Hepatocyte (in vitro differentiated cells): Measurements from ENCODE around the gene ARL5A. TPM values are rescaled to one million over a fixed set of nuclear protein-coding genes. Genes with fewer than 3 reads are reported as not detected.

Experiments used
- DNase-seq: peaks from one replicate; pipeline ENCODE4 v3.0.0-alpha.2; 2016; ENCODE audit warnings: low spot score
- H2AFZ ChIP-seq: fragments of 200-600 bp; sonication (generic); 2 replicates; pipeline ENCODE4 v1.6.0; 2016; ENCODE audit warnings: antibody characterized with exemption, mild to moderate bottlenecking
- H3K27ac ChIP-seq: fragments of 200-600 bp; sonication (generic); 2 replicates; pipeline ENCODE4 v1.5.1; 2016; ENCODE audit warnings: mild to moderate bottlenecking
- H3K27me3 ChIP-seq: fragments of 200-600 bp; sonication (generic); 2 replicates; pipeline ENCODE4 v1.6.1; 2016
- H3K36me3 ChIP-seq: fragments of 200-600 bp; sonication (generic); replicated peaks from 2 replicates; pipeline ENCODE4 v1.5.1; 2016; ENCODE audit warnings: low read depth; ENCODE audit not compliant: insufficient read depth
- H3K4me1 ChIP-seq: fragments of 200-600 bp; sonication (generic); 2 replicates; pipeline ENCODE4 v1.5.1; 2016; ENCODE audit warnings: mild to moderate bottlenecking, moderate library complexity; ENCODE audit not compliant: insufficient read depth
- H3K4me2 ChIP-seq: fragments of 200-600 bp; sonication (generic); 2 replicates; pipeline ENCODE4 v1.6.0; 2016
- H3K4me3 ChIP-seq: fragments of 200-600 bp; sonication (generic); 2 replicates; pipeline ENCODE4 v1.5.1; 2016; ENCODE audit warnings: mild to moderate bottlenecking
- H3K79me2 ChIP-seq: fragments of 200-600 bp; sonication (generic); 2 replicates; pipeline ENCODE4 v1.6.0; 2017; ENCODE audit warnings: mild to moderate bottlenecking
- H3K9me2 ChIP-seq: fragments of 200-600 bp; sonication (generic); replicated peaks from 2 replicates; pipeline ENCODE4 v1.6.0; 2017; ENCODE audit warnings: mild to moderate bottlenecking; ENCODE audit not compliant: insufficient read depth
- H3K9me3 ChIP-seq: fragments of 200-600 bp; sonication (generic); 2 replicates; pipeline ENCODE4 v1.5.1; 2016; ENCODE audit warnings: low read depth, mild to moderate bottlenecking
- H4K20me1 ChIP-seq: fragments of 200-600 bp; sonication (generic); 2 replicates; pipeline ENCODE4 v1.6.0; 2016; ENCODE audit warnings: mild to moderate bottlenecking; ENCODE audit not compliant: insufficient read depth, poor library complexity, severe bottlenecking
- CTCF ChIP-seq: fragments of 200-600 bp; sonication (generic); IDR thresholded peaks from 2 replicates; pipeline ENCODE4 v1.5.1; 2016; ENCODE audit warnings: antibody characterized with exemption, mild to moderate bottlenecking; ENCODE audit not compliant: poor library complexity
- EZH2 ChIP-seq: fragments of 200-600 bp; sonication (generic); IDR thresholded peaks from 2 replicates; pipeline ENCODE4 v1.6.1; 2016; ENCODE audit warnings: antibody characterized with exemption, mild to moderate bottlenecking, borderline replicate concordance
- EZH2phosphoT487 ChIP-seq: fragments of 200-600 bp; sonication (generic); IDR thresholded peaks from one replicate; pipeline ENCODE4 v1.6.1; 2018; ENCODE audit warnings: antibody characterized with exemption, mild to moderate bottlenecking, low read depth, moderate library complexity; ENCODE audit not compliant: unreplicated experiment, severe bottlenecking
- WGBS: methylation state at CpG from one replicate; pipeline ENCODE4 v1.1.6; 2016; ENCODE audit warnings: low lambda C conversion rate; ENCODE audit errors: missing lambda C conversion rate; 5-methylcytosine and 5-hydroxymethylcytosine counted together
- polyA plus RNA-seq: library from polyadenylated mRNA; unstranded; fragments of >200 nt; fragmentation: Nextera tagmentation; extraction: Ambion mirVana; gene quantifications from 2 replicates; pipeline ENCODE4 v1.2.1, GENCODE V29; 2016
- total RNA-seq: library from RNA; depleted of rRNA; stranded (reverse); fragments of >200 nt; gene quantifications from 2 replicates; pipeline ENCODE4 v1.2.3, GENCODE V29; 2014

The ARL5A gene
- total and polyA plus RNA-seq, 2 experiments from 2014 or later: 23.2 to 68.3 TPM

DNA sequence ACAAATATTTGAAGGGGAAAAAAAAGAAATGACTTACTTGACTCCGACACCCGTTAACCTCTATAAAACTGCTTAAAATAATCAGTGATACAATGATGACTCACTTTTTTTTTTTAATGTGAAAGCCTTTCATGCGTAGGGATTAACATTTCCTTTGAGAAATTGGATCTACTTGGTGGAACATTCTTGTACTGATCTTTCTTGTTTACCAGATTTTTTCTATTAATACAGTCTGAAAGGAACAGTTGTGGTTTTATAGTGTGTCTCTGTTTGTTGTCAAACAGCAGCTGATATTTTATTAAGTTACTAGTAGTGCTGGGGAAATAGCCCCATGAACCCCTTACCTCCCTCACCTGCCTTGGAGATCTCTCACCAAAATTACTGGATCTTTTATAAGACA is 53.7 kb downstream of the ARL5A start:
- Histone ChIP-seq H3K79me2 (no peaks in the 10 kb centered on the region), H3K9me2 (no peaks in the 10 kb centered on the region), H3K9me3 (no peaks in the 10 kb centered on the region), H3K4me2 (no peak overlapping the region), H2AFZ (no peak overlapping the region), H3K27me3 (no peaks in the 10 kb centered on the region), H4K20me1 (no peaks in the 10 kb centered on the region), H3K36me3 (no peaks in the 10 kb centered on the region), H3K4me3 (no peak overlapping the region), H3K27ac (no peak overlapping the region), H3K4me1 (no peaks in the 10 kb centered on the region)
- no peak for DNase-seq
- TF ChIP-seq CTCF (no peak), EZH2phosphoT487 (no peak), EZH2 (no peak)
- 50% methylated on average over 3 of the region's 3 CpGs for WGBS

GRCh38 chr2:151771599-151772358 is 56.4 kb downstream of the ARL5A start:
- Histone ChIP-seq H3K27ac (no peak overlapping the region), H3K9me3 (no peaks in the 10 kb centered on the region), H3K4me1 (no peaks in the 10 kb centered on the region), H4K20me1 (no peaks in the 10 kb centered on the region), H3K4me3 (no peak overlapping the region), H3K9me2 (no peaks in the 10 kb centered on the region), H3K79me2 (no peaks in the 10 kb centered on the region), H3K4me2 (no peak overlapping the region), H3K36me3 (no peaks in the 10 kb centered on the region), H2AFZ (no peak overlapping the region), H3K27me3 (no peaks in the 10 kb centered on the region)
- 85% methylated on average over 10 of the region's 10 CpGs for whole genome bisulfite sequencing
- no peak for TF ChIP-seq EZH2phosphoT487
- no peak for TF ChIP-seq CTCF
- no peak for DNase-seq

DNA sequence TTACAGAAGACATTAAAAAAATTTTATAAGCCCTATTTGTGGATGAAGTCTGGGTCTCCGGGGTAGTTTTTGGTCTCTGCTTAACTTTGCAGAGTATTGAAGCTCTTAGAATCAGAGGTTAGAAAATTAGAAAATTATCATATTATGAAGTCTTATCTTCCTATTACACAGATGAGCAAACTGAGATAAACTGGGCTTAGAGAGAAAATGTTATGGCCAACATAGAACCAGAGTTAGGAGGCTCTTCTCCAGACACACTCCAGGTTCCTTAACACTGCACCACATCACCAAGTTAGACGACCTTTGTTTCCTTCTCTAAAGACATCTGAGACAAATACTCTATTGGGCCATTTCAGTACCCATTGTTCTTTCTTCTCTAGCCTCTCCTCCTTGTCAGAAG is 57.2 kb downstream of the ARL5A start:
- no peak overlapping the region for H3K27ac ChIP-seq

More for the DNA sequence above, 57.2 kb downstream of the ARL5A start:
- Histone ChIP-seq H3K79me2 (no peaks in the 10 kb centered on the region), H4K20me1 (no peaks in the 10 kb centered on the region), H3K36me3 (no peaks in the 10 kb centered on the region), H3K4me1 (no peaks in the 10 kb centered on the region), H3K4me2 (no peak overlapping the region), H3K4me3 (no peak overlapping the region), H2AFZ (no peak overlapping the region), H3K9me2 (no peaks in the 10 kb centered on the region), H3K9me3 (no peaks in the 10 kb centered on the region), H3K27me3 (no peaks in the 10 kb centered on the region)
- WGBS: 96% methylated on average over 2 of the region's 2 CpGs
- DNase-seq: no peak
- TF ChIP-seq EZH2: no peak
- TF ChIP-seq EZH2phosphoT487: no peak
- no peak for TF ChIP-seq CTCF
